ENCODE results near the gene ABTB2. TPM values are rescaled to one million over a fixed set of nuclear protein-coding genes. Genes with fewer than 3 reads are reported as not detected.
A peak's percentile ranks its signal among the peaks of the same experiment; 100 is the strongest.

The ABTB2 gene
- total RNA-seq, 2 donors from 2014 or later = 12.2 to 30.3 TPM

DNA sequence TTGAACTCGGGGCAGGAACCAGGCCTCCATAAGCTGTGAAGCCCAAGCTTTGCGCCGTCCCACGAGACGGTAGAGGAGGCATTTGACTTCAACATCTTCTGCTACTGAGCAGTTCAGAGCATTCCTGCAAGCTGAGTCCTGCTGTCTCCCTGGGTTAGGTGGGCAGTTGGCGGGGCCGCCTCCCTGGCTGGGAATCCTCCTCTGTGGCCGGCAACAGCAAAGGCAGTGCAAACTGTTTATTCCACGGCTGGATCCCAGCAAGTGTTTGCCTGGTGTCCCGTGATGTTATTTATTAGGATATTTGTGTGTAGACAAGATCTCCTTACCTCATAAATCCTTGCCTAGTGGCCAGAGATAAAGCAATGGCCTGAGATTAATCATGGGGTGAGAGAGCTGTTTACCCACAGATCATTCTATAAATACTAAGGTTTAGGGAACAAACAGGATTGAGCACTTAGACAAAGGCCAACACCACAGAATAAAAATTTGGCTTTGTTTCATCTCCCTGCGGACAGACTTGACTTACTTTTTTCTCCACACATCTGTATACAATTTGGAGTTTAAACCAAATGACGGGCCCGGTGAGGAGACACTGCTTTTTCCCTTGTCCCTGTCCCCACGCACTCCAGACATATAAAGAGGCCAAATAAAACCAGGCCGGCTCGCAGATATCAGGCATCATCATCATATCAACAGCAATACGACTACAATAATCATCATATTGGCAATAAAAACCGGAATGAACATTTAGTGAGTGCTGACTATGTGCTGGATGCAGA lies 189.0 kb downstream of the ABTB2 start:
- Mint-ChIP-seq H3K27ac (no peak overlapping the region), H3K4me3 (no peak overlapping the region), H3K27me3 (no peaks in the 10 kb centered on the region), H3K36me3 (no peaks in the 10 kb centered on the region), H3K4me1 (ENCODE audit: low read depth in 2 of 2) (peaks cover 0 to 7% of the 10 kb centered on the region in 2 donors), H3K9me3 (no peaks in the 10 kb centered on the region)
- no peak for DNase-seq (ENCODE audit: low spot score)
- ATAC-seq = no peak

GRCh38 chr11:34167961-34168360 lies 189.8 kb downstream of the ABTB2 start:
- Mint-ChIP-seq H3K36me3 (no peaks in the 10 kb centered on the region), H3K9me3 (no peaks in the 10 kb centered on the region), H3K27ac (no peak overlapping the region), H3K4me3 (no peak overlapping the region), H3K4me1 (ENCODE audit: low read depth in 2 of 2) (peaks cover 0 to 7% of the 10 kb centered on the region in 2 donors), H3K27me3 (no peaks in the 10 kb centered on the region)
- no peak for ATAC-seq
- DNase-seq (ENCODE audit: low spot score) = no peak

DNA sequence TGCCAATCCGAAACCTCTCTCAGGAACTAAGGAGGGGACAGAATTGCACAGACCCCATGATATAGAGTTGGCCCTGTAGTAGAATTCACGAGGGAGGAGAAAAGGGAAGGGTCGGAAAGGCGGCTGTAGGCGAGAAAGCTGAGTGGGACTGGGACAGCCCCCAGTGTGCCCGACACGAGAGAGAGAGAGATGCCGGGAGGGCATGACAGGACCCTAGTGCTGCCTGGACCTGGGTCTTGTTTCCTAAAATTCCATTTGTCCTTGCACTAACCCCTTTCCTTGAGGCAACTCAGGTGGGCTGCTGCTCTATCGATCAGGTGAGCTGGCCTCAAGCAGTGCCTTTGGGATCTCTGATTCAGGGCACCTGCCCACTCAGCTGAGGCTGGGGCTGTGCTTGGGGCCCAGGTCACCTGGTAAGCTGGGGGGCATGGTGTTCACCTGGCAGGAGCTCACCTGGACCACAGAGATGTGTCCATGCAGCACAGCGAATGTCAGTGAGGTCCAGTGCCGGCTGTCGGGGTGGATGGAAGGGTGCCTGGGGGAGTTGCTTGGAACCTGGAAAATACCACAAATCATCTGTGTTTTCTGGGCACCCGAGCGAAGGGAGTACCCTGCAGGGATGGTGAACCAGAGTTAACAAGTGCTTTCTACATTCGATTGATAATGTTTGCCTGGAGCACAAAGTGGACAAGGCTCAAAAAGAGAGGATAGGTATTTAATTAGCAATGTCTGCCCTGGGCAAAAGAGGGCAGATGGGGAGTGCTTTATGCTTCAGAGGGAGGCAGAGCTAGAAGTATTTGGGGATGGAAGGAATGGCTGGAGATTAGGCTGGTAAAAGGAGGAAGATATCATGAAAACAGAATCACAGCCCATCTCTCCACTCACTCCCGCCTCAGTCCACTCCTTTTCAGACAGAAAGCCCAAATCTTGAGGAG lies 190.7 kb downstream of the ABTB2 start:
- H3K4me3 Mint-ChIP-seq = no peak overlapping the region
- DNase-seq (ENCODE audit: low spot score) (no peak), ATAC-seq (no peak)
- no peak overlapping the region for H3K27ac Mint-ChIP-seq
- H3K36me3 Mint-ChIP-seq = no peaks in the 10 kb centered on the region
- no peaks in the 10 kb centered on the region for H3K27me3 Mint-ChIP-seq
- no peaks in the 10 kb centered on the region for H3K9me3 Mint-ChIP-seq
- H3K4me1 Mint-ChIP-seq (ENCODE audit: low read depth in 2 of 2) = peaks cover 0 to 7% of the 10 kb centered on the region in 2 donors

- DNase-seq (ENCODE audit: low spot score) (no peak), ATAC-seq (no peak)
- Mint-ChIP-seq H3K27ac (no peak overlapping the region), H3K9me3 (no peaks in the 10 kb centered on the region), H3K27me3 (no peaks in the 10 kb centered on the region), H3K4me1 (ENCODE audit: low read depth in 2 of 2) (peaks cover 0 to 9% of the 10 kb centered on the region in 2 donors), H3K4me3 (no peak overlapping the region), H3K36me3 (no peaks in the 10 kb centered on the region)
Measured at GRCh38 chr11:34165786-34166555, 191.8 kb downstream of the ABTB2 start.

- ATAC-seq (no peak), DNase-seq (ENCODE audit: low spot score) (no peak)
- Mint-ChIP-seq H3K9me3 (no peaks in the 10 kb centered on the region), H3K36me3 (no peaks in the 10 kb centered on the region), H3K27ac (no peak overlapping the region), H3K27me3 (no peaks in the 10 kb centered on the region), H3K4me3 (no peak overlapping the region), H3K4me1 (ENCODE audit: low read depth in 2 of 2) (peaks cover 0 to 8% of the 10 kb centered on the region in 2 donors)
Measured at GRCh38 chr11:34165121-34165520, 192.7 kb downstream of the ABTB2 start.

- peaks cover 0 to 6% of the 10 kb centered on the region in 2 donors for H3K4me1 Mint-ChIP-seq (ENCODE audit: low read depth in 2 of 2)
- H3K27ac Mint-ChIP-seq = no peak overlapping the region
- no peaks in the 10 kb centered on the region for H3K27me3 Mint-ChIP-seq
- no peak for DNase-seq (ENCODE audit: low spot score)
- H3K36me3 Mint-ChIP-seq = no peaks in the 10 kb centered on the region
- ATAC-seq = no peak
- H3K9me3 Mint-ChIP-seq = no peaks in the 10 kb centered on the region
- no peak overlapping the region for H3K4me3 Mint-ChIP-seq
Measured at GRCh38 chr11:34162856-34163255, 195.0 kb downstream of the ABTB2 start.

GRCh38 chr11:34162493-34162820 lies 195.4 kb downstream of the ABTB2 start:
- no peaks in the 10 kb centered on the region for H3K36me3 Mint-ChIP-seq
- H3K4me3 Mint-ChIP-seq = no peak overlapping the region
- no peak for DNase-seq (ENCODE audit: low spot score)
- no peak overlapping the region for H3K27ac Mint-ChIP-seq
- H3K9me3 Mint-ChIP-seq = no peaks in the 10 kb centered on the region
- H3K27me3 Mint-ChIP-seq = no peaks in the 10 kb centered on the region
- peak in 1 of 2 donors; percentile 1 for ATAC-seq
- H3K4me1 Mint-ChIP-seq (ENCODE audit: low read depth in 2 of 2) = peaks cover 0 to 9% of the 10 kb centered on the region in 2 donors

DNA sequence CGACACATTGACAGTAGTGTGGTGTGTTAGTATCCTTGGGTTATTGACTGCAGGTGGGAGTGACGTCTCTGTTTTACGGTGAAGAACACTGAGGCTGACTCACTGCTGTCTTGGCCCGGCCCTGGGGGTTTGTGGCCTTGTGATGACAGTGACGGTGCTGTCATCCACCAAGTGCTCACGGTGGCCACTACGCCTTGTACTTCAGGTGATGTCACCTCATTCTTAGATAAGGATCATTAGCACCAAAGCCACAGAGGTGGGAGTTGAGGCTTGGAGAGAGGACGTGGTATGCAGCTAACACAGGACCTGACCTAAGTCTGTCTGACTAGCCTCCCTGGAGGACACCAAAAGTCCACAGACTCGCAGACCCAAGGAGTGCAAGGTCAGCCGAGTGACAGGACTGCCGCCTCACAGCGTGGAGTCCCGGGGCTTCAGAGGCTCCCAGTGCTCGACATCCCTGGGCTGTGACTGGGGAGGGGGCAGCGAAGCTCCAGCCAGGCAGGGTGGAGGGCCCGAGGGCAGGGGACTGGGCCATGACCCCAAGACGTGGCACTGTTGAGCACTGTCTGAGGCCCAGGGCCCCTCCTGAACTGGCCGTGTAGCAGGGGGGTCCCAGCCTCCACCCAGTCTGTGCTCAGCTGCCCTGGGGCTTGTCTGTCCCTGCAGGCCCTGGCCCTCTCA lies 195.9 kb downstream of the ABTB2 start:
- peak; percentile 63 to 67 for ATAC-seq
- Mint-ChIP-seq H3K27ac (no peak overlapping the region), H3K36me3 (no peaks in the 10 kb centered on the region), H3K27me3 (no peaks in the 10 kb centered on the region), H3K4me1 (ENCODE audit: low read depth in 2 of 2) (peaks cover 0 to 9% of the 10 kb centered on the region in 2 donors), H3K9me3 (no peaks in the 10 kb centered on the region), H3K4me3 (no peak overlapping the region)
- DNase-seq (ENCODE audit: low spot score) = no peak

DNA sequence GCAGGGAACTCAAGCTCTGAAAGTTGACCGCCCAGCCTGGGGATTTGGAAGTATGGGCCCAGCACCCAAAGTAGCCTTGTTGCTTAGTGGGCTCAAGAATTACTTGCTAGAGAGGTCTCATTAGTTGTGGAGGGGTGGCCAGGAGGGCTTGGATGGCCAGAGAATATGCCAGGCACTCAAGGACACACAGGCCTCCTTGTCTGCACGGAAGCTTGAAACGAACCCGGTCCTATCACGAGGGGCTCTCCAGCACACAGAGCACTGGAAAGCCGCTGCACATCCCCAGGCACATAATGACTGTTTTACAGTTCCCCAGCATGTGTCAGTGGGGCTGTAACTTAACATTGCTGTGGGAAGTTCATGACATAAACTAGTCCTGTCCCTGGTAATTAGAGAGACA lies 196.4 kb downstream of the ABTB2 start:
- DNase-seq (ENCODE audit: low spot score) (no peak), ATAC-seq (no peak)
- Mint-ChIP-seq H3K27me3 (no peaks in the 10 kb centered on the region), H3K27ac (no peak overlapping the region), H3K4me3 (no peak overlapping the region), H3K36me3 (no peaks in the 10 kb centered on the region), H3K9me3 (no peaks in the 10 kb centered on the region), H3K4me1 (ENCODE audit: low read depth in 2 of 2) (peaks cover 0 to 9% of the 10 kb centered on the region in 2 donors)

DNA sequence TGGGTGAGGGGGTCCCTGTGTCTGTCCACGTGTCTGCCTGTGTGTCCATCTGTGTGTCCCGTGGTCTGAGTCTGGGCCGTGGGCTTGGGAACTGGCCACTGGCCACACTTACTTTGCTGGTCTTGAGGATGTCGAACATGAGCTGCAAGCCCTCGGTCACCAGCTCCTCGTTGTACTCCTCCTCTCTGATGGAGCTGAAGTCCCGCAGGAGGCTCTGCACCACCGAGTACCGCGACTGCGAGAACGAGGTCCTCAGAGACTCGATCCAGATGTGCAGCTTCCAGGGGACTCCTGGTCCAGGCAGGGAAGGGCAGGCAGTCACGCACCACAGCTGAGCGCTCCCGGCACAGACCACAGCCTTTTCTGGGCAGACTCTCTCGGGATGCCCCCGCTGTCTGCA lies 197.0 kb downstream of the ABTB2 start:
- DNase-seq (ENCODE audit: low spot score) = no peak
- no peaks in the 10 kb centered on the region for H3K36me3 Mint-ChIP-seq
- ATAC-seq = no peak
- H3K4me1 Mint-ChIP-seq (ENCODE audit: low read depth in 2 of 2) = peaks cover 0 to 9% of the 10 kb centered on the region in 2 donors
- H3K27ac Mint-ChIP-seq = no peak overlapping the region
- H3K9me3 Mint-ChIP-seq = no peaks in the 10 kb centered on the region
- no peaks in the 10 kb centered on the region for H3K27me3 Mint-ChIP-seq
- H3K4me3 Mint-ChIP-seq = no peak overlapping the region

- Mint-ChIP-seq H3K36me3 (no peaks in the 10 kb centered on the region), H3K27ac (no peak overlapping the region), H3K4me1 (ENCODE audit: low read depth in 2 of 2) (peaks cover 0 to 9% of the 10 kb centered on the region in 2 donors), H3K4me3 (no peak overlapping the region), H3K9me3 (no peaks in the 10 kb centered on the region), H3K27me3 (no peaks in the 10 kb centered on the region)
- ATAC-seq (no peak), DNase-seq (ENCODE audit: low spot score) (no peak)
Measured at GRCh38 chr11:34160049-34160721, 197.6 kb downstream of the ABTB2 start.

- H3K27ac Mint-ChIP-seq = no peak overlapping the region
- ATAC-seq = no peak
Measured at GRCh38 chr11:34158661-34159060, 199.1 kb downstream of the ABTB2 start.

GRCh38 chr11:34157163-34157562 lies 200.6 kb downstream of the ABTB2 start:
- H3K4me1 Mint-ChIP-seq (ENCODE audit: low read depth in 2 of 2) = peaks cover 0 to 14% of the 10 kb centered on the region in 2 donors
- DNase-seq (ENCODE audit: low spot score) = no peak
- no peak overlapping the region for H3K27ac Mint-ChIP-seq
- ATAC-seq = no peak
- H3K4me3 Mint-ChIP-seq = no peak overlapping the region
- H3K9me3 Mint-ChIP-seq = no peaks in the 10 kb centered on the region
- H3K27me3 Mint-ChIP-seq = no peaks in the 10 kb centered on the region
- H3K36me3 Mint-ChIP-seq = peaks cover 5% of the 10 kb centered on the region

More at GRCh38 chr11:34158661-34159060, 199.1 kb downstream of the ABTB2 start:
- no peak overlapping the region for H3K4me3 Mint-ChIP-seq
- H3K36me3 Mint-ChIP-seq = no peaks in the 10 kb centered on the region
- H3K4me1 Mint-ChIP-seq (ENCODE audit: low read depth in 2 of 2) = peaks cover 0 to 9% of the 10 kb centered on the region in 2 donors
- H3K9me3 Mint-ChIP-seq = no peaks in the 10 kb centered on the region
- no peaks in the 10 kb centered on the region for H3K27me3 Mint-ChIP-seq
- no peak for DNase-seq (ENCODE audit: low spot score)

All from natural killer cell treated with Interleukin-12 subunit alpha and Interleukin-12 subunit beta and Interleukin-15 and Interleukin-18, amount 100 ng/mL, for 72 hours (primary cell).